ENCODE results near the gene POPDC2.

Gene POPDC2

DNA sequence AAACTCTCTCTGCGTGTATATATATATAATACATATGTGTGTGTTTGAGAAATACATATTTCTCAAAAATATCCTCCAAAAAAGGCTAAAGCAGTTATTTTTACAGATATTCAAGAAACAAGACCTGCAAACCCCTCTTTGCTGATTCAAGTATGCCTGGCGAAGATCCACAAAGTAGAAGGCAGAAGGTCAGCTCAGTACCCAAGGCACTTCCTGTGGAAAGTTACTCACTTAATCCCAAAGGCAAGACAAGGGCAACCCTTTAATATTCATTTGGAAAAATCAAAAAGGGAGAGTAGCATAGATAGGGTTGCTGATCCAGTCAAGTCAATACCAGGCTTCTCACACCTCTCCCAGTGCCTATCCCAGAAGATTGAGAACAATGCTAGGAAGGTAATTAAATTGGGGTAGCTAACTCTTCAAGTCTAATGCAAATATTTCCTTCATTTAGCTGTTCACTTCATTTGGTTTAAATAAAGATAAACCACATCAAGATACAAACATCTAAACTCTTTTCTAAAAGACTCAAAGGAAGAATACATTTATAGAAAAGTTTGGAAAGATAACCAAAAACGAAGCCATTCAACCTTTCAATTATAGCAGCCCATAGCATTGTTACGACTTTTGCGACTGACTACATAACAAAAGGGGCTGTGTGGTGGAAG is 9.6 kb upstream of the POPDC2 start:
- no peak for DNase-seq

DNA sequence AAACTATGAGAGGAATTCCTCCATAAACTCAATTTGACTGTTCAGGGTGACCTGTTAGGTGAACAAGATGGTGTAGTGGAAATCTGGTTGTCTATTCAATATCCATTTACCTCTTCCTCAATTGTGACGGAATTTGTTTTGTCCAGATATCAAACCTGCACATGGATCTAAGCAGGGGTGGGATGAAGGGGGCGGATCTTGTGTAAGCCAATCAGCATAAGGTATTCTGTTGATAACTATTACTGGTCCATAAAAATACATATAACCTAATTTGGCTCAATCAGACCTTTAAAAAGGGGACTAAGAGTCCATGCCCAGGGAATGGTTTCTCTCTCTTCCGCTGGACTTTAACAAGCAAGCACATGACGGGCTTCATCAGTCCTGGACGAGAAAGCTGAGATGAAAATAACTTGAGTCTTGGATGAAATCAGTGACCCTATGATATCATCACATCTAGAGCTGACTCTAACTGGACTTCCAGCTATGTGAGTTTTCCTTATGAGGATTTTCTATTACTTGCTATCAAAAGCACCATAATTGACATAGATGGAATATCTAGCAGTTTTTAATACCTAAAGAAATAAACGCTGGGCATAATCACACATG is 5.7 kb upstream of the POPDC2 start:
- no peak for DNase-seq

DNA sequence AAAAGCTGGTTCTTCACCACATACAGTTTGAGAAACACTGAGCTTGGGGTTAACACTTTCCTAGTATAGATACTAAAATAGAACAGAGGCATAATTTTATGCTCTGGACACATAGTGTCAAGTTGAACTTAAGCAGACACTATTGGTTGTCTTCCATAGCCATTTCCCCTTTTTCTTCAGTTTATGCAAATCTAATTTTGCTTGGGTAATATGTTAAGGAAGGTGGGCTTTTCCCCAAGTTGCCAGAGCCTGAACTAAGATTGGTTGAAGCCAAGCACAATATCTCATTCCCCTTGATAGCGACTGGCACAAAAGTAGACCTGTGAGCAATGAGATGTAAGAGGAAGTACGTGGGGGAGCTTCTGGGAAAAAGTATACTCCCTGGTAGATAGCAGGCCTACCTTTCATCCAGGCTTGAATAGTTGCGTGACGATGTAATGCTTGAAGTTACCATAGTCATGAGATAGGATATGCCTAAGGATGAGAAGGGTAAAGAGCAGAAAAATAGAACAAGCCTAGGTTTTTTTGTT is 4.5 kb upstream of the POPDC2 start:
- DNase-seq: no peak

DNA sequence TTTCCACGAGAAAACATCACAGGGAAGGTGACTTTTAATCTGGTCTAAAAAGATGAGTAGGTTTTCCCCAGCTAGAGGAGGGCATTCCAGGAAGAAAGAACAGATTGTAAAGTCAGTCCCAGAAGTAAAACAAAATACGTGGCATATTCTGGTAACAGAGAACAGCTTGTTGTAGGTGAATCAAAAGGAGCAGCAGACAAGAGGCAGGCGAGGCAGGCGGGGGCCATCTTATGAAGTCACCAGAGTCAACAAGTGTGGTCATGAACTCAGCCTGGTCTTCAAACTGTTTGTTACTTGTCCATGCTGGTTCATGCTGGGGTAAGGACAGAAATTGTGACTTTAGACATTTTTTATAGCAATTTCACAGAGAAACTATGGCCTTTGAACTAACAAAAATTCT is 4.0 kb upstream of the POPDC2 start:
- DNase-seq: no peak

DNA sequence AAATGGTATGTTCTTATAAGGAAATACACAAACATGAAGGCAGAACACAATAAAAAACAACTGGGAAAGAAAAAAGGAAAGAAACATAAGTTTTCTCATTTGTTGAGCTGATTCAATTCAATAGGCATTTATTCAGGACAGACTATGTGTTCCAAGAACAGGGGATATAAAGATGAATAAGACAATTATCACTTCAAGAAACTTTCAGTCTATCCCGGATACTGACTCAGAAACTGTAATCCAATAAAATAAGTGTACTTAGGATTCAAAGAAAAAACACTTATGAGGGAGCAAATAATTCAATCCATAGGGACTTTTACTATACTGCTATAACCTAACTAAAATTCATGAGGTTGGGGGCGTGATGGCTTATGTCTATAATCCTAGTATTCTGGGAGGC is 3.5 kb upstream of the POPDC2 start:
- DNase-seq: no peak

DNA sequence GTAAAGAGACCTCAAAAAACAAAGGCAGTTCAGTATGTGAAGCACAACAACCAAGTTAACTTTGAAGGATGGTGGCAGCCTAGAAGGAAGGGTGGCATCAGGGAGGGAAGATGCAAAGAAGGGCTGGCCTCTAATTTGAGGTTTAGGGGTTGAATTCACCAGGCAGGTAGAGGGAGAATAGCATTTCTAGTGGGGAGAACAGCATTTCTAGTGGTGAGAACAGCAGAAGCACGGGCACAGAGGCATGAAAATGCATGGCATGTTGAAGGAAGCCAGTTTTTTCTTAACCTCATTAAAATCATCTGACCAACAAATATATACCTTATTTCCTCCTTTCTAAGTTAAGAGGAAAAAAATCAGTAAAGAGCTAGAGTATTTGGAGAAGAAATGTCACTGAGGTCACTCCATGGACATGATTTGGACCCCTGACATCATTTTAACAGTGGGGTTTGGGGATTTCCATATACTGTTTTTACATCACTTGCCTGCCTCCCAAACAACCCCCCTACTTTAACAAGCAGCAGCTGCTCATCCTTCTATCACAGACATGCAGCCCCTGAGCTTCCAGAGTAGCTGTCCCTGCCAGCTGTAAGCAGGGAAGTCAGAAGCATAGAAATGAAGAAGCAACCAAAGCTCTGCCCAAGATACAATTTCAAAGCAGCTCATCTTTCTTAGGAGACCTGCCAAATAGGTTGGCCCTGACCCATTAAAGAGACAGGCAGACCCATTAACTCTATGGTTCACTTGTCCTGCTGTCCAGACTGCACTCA is 2.4 kb upstream of the POPDC2 start:
- no peak for DNase-seq

DNA sequence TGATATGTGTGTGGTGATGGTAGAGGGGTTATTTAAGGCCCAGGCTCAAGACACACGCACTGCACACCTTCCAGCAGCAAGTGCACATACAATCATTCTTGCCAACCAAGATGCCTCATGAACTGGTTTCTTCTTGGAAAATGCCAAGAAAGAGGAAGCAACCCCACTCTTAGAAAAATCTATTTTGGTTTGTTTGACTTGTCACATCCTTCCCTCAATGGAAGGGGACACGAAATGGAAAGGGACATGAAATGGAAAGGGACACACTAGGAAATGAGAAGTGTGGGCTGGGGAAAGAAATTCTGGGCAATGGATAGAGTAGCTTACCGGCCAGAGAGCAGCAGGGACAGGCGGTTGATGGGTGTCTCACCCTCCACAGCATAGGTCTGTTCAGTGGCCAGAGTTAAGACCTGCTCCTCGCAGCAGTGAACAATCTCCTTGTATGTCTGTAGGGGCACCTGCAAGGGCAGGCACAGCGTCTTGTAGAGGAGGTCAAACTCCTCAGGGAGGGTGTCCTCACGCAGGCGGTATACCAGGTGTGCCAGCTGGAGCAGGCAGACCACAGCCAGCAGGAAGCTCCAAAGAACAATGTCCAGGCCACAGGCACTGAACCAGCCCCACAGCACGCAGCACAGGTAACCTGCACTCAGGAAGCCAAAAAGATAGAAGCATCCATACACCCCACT is 640 bp downstream of the POPDC2 start:
- no peak for DNase-seq

DNA sequence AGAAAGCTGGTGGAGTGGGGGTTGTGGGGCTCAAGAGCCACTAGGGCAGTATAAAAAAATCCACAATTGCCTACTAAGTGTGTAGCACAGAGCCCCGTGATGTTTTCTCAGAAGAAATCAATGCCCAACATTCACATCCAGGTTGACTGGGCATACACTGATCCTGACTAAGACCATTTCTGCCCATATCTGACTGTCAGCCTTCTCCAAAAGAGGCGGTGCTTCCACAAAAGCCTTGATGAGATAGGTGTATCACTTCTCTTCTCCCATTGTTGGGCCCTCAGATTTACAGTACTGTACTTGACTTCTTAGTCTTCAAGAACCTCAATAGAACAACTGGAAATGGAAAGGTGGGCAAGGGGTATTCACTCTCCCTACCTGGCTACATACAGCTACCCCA is 1.4 kb downstream of the POPDC2 start:
- DNase-seq: no peak

DNA sequence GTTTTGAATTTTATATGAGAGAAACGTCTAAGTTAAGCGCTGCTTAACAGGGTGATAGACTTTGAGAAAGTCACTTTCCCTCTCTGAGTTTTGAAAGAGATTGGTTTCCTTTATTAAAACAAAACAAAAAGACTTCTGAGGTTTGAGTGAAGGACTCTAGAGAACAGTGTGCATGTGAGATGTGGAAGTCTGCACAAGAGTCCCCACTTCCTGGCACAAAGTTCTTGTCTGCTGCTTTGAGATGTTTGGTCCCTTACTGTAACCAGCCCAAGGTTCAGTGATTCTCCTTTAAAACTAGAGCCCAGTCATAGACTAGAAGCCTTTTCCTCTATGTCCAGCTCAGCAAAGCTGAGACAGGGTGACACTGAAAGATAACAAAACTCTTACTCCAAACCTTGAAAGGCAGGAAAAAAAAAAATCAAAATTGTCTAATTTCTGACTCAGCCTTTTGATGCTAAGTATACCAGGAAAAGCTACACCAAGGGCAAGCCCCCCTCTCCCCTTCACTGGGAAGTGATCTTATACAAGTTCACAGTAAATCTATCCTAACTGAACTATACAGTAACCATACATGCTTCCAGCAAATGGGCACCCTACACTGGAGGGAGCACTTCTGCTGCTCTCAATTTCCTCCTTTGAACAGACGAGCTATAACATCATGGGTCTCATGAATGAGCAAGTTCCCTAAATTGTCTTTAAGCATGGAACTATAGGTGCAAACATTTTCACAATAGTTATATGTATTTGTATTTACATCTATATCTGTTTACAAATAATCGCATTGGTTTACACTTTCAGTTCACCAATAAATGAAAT is 2.3 kb downstream of the POPDC2 start:
- no peak for DNase-seq

DNA sequence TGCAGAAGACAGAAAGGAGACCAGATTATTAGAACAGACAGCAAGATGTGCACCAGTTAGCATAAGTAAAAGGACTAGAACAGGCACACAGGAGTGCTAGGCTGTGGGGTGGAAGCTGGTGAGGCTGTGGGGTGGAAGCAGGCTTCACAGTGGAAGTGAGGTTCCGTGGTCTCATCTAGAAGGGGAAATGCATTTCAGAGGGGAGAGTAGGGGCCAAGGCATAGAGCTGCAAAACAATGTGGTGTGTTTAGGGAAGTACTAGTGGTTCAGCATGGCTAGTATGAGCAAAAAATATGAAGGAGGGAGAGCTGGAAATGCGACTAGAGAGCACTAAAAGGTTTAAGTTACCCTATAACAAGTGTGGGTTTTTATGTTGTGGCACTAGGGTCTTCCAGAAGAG is 6.5 kb downstream of the POPDC2 start:
- no peak for DNase-seq

DNA sequence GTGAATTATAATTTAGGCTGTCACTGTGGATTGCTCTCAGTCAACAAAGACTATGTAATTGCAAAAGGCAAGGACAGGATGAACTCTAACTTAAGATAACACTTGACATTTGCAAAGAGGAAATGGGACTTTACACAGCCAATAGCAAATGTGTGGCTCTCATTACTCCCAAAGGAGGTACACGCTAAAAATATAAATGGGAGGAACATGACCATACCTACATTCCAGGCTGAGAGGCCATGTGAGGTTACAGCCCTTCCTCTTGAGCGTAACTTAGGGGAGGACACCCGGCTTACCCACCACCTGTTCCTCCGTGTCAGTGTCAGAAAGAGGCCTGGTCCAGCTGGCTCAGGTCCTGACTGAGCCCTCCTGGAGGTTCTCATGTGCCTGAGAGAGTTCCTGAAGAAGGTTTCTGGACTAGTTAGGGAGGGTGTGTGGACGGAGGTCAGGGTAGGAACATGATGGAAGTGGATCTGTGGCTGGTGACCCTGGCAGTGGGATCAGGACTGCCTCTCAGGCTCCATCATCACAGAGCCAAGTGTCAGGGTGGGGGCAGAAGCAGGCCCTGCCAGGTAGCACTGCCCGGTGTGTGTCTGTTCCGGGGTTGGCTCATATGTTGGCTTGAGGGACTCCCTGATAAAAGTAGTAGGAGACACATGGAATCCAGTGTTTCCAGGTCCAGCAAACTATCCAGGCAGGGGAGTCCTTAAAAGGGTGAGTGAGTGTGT is 7.9 kb downstream of the POPDC2 start:
- DNase-seq: no peak

DNA sequence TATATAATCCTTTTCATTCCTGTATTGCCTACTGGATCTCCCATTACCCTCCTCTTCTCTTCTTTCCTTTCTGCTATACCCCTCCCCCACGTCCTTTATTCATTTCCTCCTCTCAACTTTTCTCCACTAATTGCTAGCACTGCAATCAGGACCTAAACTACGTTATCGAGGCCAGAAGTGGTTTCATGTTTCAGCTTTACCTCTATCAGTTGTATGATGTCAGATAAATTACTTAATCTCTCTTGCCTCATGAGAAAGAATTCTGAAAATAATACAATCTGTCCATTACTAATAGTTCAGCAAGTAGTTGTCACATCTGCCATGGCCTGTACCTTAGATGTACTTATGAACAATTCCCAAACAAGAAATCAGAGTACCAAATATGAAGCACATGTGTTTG is 10.6 kb downstream of the POPDC2 start:
- no peak for DNase-seq

DNA sequence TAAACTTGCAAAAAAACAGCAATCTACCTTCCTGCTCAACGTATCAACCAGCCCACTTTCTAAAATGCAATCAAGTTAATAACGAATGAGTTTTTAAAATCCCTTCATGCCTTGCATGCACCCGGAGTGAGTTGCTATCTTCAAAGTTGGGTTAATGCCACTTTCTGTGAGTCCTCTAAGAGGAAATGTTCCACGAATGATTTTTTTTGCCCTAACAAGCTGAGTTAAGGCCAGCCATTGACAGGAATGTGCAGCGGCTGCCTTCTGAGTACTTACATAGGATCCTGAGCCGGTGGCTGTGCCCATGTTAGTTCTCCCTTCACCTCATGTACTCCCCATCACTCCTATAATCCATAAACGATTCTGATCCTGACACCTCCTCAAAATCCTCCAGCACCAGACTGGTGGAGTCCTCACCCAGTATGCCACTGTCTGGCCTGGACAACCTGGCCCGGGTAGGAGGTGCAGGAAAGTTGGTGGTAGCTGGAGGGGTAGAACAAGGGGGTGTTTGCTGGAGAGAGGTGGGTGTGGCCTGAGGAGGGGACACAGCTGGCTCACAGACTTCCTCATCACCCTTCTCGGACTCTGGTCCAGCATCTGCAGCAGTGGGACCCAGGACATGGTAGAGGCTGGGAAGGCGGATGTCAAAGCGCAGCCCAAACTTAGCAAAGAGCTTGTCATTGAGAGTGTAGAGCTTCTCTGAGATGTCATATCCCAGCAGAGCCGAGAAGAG is 12.4 kb downstream of the POPDC2 start:
- no peak for DNase-seq

DNA sequence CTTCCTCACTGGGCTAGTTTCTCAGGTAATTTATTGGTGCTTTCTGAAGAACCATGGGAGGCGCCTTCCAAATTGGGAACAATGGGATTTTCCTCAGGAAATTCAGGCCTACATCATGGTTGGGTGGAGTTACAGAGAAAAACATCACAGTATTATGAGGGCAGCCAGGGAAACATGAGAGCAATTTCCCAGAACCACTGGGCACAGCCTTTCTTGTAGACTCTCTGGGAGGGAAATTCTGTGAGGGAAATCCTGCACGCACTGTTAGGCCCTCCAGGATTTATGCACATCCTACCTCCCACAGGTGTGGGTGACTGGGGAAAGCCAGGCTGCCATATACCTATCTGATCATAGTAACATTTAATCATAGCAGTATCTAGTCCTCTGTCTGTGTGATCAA is 13.2 kb downstream of the POPDC2 start:
- DNase-seq: no peak

DNA sequence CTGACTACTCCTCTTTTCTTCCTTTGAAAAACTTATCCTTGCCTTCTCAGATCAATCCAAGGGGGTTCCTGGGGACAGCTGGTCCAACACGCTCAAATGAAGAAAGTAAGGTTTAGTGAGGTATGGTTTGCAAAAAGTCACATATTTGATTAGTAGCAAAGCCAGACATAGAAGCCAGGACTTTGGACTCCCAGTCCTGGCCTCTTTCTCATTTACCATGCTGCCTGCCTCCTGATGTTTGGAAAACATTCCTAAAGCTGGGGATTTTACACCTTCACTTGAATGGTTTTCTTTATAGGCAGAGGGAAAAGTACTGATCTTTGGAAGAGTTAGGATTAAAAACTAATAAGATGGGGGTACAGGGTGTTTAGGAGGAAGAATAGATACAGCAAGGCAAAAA is 14.6 kb downstream of the POPDC2 start:
- DNase-seq: no peak

DNA sequence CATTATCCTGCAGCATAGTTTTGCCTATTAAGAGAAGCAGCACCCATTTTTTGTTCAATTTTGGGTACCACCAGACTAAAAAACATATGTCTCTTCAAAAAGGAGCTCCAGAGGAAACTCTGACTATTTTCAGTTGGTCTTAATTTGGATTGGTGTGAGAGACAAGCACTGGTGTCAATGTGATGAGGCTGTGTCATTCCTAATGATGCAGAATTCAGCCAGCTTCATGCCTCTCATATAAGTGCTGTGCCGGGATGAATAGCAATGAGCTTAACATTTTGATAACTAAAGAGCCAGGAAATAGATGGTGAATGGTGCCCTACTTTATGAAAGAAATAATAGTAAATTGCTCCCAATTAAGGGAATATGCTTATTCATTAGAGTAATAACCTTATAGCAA is 15.9 kb downstream of the POPDC2 start:
- DNase-seq: no peak

DNA sequence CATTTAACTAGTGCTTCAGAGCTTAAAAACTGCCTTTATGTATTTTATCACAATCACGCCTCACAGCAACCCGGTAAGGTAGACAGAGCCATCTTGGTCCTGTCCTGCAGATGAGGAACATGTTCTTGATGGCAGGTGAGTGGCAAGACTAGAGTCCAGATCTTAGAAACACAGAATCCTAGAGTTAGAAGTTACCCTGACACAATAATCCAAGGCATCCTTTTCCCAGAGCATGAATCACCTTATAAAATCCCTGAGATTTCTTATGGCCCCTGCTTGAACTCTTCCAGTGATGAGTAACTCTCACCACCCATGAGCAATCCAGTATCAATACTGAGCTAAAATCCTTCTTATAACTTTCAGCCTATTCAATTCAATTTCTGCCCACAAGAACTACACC is 16.9 kb downstream of the POPDC2 start:
- DNase-seq: no peak

DNA sequence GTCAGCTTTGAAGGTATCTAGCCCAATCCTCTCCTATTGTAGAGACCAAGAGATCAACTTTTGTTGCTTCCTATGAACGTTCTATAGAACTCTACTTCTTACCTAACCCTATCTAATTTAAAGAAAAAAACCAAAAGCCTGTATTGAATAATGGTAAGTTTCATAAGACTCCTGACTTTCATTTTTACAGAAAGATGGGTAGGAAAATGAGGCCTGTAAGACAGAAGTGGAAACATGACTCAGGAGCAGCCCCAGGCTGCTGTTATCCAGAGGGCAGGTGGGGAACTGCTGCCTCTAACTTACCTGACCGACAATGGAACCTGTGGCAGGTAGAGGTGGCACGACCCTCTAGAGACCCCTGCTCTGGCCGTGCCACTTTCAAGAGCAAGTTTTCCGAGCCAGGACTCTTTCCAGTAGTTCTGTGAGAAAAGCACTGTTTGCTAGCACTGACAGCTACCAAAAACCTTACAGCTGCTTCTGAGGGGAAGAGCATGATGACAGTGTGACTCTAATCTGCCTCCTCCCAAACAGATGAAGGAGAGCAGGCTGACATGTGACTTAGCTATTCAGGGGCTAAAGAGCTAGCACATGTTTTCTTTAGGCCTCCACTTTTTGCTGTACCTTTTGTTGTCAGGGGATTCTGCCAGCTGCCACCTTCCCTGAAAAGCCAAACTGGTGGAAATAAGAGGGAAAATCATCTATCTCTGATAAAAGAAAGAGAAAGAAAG is 17.5 kb downstream of the POPDC2 start:
- no peak for DNase-seq

DNA sequence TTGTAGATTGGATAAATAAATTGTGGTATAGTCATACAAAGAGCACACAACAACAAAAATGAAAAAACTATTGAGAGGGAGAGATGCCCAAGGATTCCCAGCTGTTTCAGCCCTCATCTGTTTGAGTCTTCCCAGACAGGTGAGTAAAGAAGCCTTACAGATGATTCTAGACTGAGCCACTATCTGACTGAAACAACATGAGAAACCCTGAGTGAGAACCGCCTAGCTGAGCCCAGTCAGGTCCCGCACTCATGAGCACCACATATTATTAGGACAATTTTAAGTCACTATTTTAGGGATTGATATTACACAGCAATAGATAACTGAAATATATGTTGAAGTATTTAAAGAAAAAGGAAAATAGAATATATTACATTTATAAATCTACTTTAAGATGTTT is 19.0 kb downstream of the POPDC2 start:
- DNase-seq: no peak
